AG09319 (cell line): ENCODE data around the gene CCDC191.
A peak's percentile ranks its signal among the peaks of the same experiment; 100 is the strongest.

ENCODE experiments used
- DNase-seq: peaks from one replicate; pipeline ENCODE4 v3.0.0-alpha.2; 2010; ENCODE audit warnings: low read depth; ENCODE audit errors: extremely low read depth
- TF ChIP-seq, protein P1 (sequence below): IDR thresholded peaks from 2 replicates; pipeline ENCODE4 v1.5.1; 2011; ENCODE audit warnings: low read depth, mild to moderate bottlenecking, inconsistent platforms, low read length, moderate library complexity

Gene CCDC191

DNA sequence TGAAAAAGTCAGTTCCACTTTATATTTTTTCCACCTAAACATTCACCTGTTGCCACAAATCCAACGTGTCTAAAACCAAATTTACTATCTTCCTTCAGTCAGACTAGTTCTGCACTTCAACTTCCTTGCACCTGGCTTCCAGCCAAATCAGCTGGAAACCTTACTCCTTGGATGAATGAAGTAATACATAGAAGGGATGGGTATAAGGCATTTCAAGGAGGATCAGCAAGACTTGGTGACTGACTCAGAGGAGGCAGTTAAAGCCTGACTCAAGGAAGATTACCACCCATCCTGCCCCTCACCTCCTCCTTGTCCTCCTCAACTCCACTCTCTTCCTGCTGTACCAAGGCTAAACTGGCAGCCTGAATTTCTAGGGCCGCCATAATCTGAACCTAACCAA is 37.3 kb upstream of the CCDC191 start:
- TF ChIP-seq, protein P1, sequence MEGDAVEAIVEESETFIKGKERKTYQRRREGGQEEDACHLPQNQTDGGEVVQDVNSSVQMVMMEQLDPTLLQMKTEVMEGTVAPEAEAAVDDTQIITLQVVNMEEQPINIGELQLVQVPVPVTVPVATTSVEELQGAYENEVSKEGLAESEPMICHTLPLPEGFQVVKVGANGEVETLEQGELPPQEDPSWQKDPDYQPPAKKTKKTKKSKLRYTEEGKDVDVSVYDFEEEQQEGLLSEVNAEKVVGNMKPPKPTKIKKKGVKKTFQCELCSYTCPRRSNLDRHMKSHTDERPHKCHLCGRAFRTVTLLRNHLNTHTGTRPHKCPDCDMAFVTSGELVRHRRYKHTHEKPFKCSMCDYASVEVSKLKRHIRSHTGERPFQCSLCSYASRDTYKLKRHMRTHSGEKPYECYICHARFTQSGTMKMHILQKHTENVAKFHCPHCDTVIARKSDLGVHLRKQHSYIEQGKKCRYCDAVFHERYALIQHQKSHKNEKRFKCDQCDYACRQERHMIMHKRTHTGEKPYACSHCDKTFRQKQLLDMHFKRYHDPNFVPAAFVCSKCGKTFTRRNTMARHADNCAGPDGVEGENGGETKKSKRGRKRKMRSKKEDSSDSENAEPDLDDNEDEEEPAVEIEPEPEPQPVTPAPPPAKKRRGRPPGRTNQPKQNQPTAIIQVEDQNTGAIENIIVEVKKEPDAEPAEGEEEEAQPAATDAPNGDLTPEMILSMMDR: no peak
- peak; percentile 57 for DNase-seq

DNA sequence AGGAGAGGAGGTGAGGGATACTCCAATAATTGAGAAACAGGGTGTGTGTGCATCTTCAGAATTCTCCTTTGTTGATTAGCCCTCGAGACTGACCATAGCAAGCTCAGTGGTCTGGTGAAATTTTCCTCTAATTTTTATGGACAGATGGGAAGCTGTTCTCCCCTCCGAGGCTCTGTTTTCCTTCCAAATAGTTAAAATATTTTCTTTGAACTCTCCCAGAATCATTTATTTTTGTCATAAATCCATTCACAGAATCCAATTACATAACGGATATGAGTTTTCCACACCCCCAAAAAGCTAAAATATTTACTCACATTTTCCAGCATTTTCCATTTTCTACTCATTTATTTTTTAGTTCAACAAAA is 36.7 kb upstream of the CCDC191 start:
- TF ChIP-seq, protein P1: no peak
- no peak for DNase-seq

DNA sequence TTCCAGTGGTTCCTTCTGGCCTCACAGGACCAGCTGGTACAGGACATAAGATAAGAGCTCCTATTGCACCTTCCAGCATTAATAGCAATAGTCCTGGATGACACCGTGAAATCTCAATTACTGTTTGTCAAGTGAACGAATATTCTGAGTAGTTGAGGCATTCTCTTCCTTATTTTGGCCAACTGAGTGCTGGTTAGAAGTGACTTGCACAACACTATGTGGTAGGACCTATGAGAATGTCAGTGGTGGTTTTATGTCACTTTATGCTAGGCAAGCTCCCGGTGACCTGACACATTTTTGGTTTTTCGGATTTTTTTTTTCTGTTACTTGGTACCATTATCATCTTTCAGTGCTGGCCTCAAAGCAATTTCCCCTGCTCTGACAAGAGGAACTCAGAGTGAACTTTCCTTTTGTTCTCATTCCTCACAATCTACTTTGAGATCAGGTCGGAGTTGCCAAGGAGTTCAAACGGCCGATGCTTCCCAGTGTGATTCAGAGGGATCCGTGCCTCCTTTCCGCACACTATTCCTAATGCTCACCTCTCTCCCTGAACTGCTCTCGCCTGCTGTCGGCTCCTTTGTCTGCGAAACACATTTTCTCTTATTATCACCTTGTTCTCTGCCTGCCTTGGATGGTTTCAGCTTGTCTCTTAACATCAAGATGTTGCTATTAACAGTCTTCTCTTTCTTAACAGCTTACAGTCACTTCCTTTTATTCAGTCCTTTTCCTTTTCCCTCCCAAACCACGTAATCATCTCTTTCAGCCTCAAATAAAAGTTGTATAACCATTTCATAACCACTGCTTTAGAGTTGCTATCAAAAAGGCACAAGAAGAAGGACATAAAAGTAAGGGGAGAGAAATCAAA is 36.1 kb upstream of the CCDC191 start:
- TF ChIP-seq, protein P1: no peak
- DNase-seq: no peak

DNA sequence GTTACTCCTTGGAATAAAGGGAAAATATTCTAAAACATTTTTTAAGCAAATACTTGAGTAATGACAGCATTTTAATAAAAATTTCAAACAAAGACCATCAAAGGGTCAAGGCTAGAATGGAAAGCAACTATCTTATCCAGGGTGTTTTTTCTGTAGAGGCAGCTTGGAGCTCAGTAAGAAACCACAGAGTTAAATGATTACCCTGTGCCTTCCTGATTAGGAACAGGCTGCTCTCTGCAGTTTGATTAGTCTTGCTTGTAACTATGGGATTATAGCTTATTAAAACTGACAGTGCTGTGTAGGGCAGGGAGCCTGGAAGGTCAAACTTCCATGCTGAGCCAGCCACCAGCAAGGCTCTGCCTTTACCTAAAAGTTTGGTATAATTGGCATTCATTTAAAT is 33.3 kb upstream of the CCDC191 start:
- TF ChIP-seq, protein P1: no peak
- DNase-seq: no peak

DNA sequence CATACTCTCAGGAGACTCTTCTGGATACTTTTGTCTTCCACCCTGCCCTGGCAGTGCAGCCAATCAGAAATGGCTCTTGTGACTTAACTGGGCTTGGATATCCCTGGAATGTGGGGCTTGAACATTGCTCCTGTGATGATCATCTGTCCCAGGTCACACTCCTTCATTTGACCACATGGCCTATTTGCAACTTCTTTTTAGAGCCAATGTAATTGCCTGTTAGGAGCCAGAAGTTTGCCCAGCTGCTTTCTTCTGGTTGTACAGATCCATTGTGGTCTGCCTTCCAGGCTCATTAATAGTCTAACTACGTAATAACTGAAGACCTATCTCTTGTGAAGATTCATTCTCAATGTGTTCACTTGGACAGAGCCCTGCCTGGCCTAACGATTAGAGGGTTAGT is 30.0 kb upstream of the CCDC191 start:
- TF ChIP-seq, protein P1: no peak
- no peak for DNase-seq

DNA sequence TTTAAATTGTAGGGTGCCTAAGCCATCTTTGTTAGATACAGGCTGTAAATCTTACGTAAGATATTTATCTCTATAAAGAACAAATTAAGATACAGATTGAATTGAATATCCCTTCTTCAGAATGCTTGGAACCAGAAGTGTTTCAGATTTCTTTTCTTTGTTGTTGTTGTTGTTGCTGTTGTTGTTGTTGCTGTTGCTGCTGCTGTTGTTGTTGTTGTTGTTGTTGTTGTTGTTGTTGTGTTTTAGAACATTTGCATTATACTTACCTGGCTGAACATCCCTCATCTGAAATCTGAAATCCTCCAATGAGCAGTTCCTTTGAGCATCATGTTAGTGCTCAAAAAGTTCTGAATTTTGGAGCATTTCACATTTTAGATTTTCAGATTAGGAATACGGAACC is 26.8 kb upstream of the CCDC191 start:
- no peak for DNase-seq
- TF ChIP-seq, protein P1: no peak

DNA sequence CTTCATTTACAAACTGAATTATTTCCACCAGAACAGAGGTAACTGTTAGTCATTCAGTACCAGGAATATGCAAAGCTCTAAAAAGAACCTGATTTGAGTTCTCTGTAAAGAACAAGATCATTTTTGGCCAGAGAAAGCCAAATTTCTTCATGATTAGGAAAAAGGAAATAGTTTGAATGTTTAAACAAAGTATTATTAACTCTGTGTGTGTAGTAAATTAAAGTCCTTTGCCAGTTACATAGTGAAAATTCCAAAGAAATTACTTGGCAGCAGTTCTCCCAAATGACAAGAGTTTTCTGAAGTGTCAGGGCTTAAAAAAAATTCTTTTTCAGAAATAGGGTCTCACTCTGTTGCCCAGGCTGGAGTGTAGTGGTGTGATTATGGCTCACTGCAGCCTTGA is 24.7 kb upstream of the CCDC191 start:
- no peak for DNase-seq
- TF ChIP-seq, protein P1: no peak
